Thoracic aorta (tissue), 2 donors: ENCODE data around the gene PTGES3. TPM values are rescaled to one million over a fixed set of nuclear protein-coding genes. Genes with fewer than 3 reads are reported as not detected.

Experiments
- ATAC-seq: fragments of 150-250 bp; one replicate; pipeline ENCODE4 v1.8.0; 2017; ENCODE audit warnings: low read depth; ENCODE audit not compliant: insufficient number of reproducible peaks, low FRiP score
- DNase-seq: peaks from one replicate; pipeline ENCODE4 v3.0.0-alpha.2; 2020; ENCODE audit warnings: low spot score
- H3K27ac ChIP-seq, 2 donors: fragments of 200-600 bp; sonication (generic); 1 replicate in 1 of 2; 2 replicates in 1 of 2; pipeline ENCODE4 v1.5.1; 2016; ENCODE audit warnings: mild to moderate bottlenecking in 2 of 2, moderate library complexity in 2 of 2
- H3K27me3 ChIP-seq: fragments of 200-600 bp; sonication (generic); replicated peaks from 2 replicates; pipeline ENCODE4 v1.6.0; 2016; ENCODE audit warnings: mild to moderate bottlenecking; ENCODE audit not compliant: insufficient read depth
- H3K36me3 ChIP-seq: fragments of 200-600 bp; sonication (generic); one replicate; pipeline ENCODE4 v1.5.1; 2016
- H3K4me1 ChIP-seq, 2 donors: fragments of 200-600 bp; sonication (generic); 1 replicate in 1 of 2; 2 replicates in 1 of 2; pipeline versions ENCODE4 v1.5.1 to v1.6.0; 2016; ENCODE audit warnings: low read depth in 2 of 2, mild to moderate bottlenecking in 1 of 2; ENCODE audit not compliant: control insufficient read depth in 1 of 2
- H3K4me3 ChIP-seq: fragments of 200-600 bp; sonication (generic); 2 replicates; pipeline ENCODE4 v1.5.1; 2016; ENCODE audit warnings: mild to moderate bottlenecking
- H3K9me3 ChIP-seq: fragments of 200-600 bp; sonication (generic); 2 replicates; pipeline ENCODE4 v1.5.1; 2016
- total RNA-seq, 2 donors: library from RNA; depleted of rRNA; stranded (reverse); fragments of >200 nt; gene quantifications; one replicate each; pipeline versions ENCODE4 v1.1.0 to v1.2.3, GENCODE V29; 2016
- TF ChIP-seq, protein P1 (sequence below): fragments of 200-600 bp; sonication (generic); IDR thresholded peaks from one replicate; pipeline ENCODE4 v1.5.1; 2019; ENCODE audit warnings: antibody characterized with exemption

Gene PTGES3
- total RNA-seq, 2 donors from 2014 or later: 70.4 to 97.6 TPM

DNA sequence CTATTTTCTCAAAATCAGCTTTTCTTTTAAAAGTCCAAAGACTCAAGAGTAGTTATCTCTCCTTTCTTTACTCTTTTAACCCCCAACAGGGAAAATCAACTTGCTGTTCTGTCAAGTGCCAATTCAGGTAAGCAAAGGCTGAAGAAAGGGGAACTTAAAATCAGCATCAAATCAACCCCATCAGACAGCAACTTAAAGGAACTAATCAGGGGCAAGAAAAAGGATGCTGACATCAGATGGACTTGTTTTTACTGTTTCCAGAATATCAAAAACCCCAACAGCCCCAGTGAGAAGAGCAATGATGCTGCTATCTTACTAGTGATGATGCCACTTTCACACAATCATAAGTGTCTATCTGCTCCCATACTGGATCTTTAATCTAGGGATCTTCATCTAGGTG lies 61.4 kb downstream of the PTGES3 start:
- Histone ChIP-seq H3K27me3 (no peaks in the 10 kb centered on the region), H3K27ac (no peak overlapping the region), H3K9me3 (no peaks in the 10 kb centered on the region), H3K4me3 (no peak overlapping the region), H3K4me1 (peaks cover 29 to 64% of the 10 kb centered on the region in 2 donors), H3K36me3 (peaks cover 9% of the 10 kb centered on the region)
- DNase-seq (no peak), ATAC-seq (no peak)
- TF ChIP-seq, protein P1, sequence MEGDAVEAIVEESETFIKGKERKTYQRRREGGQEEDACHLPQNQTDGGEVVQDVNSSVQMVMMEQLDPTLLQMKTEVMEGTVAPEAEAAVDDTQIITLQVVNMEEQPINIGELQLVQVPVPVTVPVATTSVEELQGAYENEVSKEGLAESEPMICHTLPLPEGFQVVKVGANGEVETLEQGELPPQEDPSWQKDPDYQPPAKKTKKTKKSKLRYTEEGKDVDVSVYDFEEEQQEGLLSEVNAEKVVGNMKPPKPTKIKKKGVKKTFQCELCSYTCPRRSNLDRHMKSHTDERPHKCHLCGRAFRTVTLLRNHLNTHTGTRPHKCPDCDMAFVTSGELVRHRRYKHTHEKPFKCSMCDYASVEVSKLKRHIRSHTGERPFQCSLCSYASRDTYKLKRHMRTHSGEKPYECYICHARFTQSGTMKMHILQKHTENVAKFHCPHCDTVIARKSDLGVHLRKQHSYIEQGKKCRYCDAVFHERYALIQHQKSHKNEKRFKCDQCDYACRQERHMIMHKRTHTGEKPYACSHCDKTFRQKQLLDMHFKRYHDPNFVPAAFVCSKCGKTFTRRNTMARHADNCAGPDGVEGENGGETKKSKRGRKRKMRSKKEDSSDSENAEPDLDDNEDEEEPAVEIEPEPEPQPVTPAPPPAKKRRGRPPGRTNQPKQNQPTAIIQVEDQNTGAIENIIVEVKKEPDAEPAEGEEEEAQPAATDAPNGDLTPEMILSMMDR: no peak

DNA sequence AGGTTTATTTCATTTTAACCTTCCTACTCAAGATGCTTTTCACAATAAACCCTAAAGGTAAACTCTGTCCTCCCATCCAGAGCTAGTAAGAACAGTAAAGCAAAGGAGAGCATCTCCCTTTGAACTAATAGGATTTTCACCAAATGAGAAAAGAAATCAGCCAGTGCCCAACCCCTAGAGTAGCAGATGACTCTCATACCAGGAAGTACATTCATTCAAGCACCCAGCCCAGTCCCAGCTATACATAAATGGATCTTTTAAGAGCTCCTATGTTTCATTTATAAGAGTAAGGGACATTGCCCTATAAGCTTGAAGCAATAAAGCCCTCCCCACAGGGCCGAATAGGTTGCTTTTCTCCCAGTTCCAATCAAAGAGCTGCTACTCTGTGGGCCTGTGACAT lies 65.5 kb downstream of the PTGES3 start:
- Histone ChIP-seq H3K4me1 (peaks cover 12 to 47% of the 10 kb centered on the region in 2 donors), H3K27ac (no peak overlapping the region), H3K9me3 (no peaks in the 10 kb centered on the region), H3K27me3 (no peaks in the 10 kb centered on the region), H3K36me3 (peaks cover 28% of the 10 kb centered on the region), H3K4me3 (no peak overlapping the region)
- DNase-seq: no peak
- no peak for ATAC-seq
- TF ChIP-seq, protein P1: no peak

DNA sequence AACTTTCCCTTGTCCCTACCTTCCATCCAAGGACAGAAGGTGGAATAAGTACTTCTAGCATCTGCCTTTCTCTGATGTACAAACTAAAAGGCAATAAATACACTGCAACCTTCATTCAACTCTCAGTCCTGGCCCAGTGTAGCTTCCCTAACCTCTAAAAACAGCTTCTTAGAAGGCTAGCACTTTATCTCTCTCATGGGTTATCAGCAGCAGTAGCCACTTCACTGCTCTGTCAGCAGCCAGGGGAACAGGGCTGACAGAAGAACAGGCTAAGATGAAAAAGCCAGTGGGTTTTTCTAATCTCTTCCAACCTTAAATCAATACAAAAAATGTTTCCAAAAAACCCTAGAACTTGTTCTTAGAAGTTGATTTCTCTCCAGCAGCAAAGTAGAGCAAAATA lies 71.2 kb downstream of the PTGES3 start:
- no peaks in the 10 kb centered on the region for H3K9me3 ChIP-seq
- H3K4me1 ChIP-seq: peaks cover 0 to 8% of the 10 kb centered on the region in 2 donors
- ATAC-seq: no peak
- no peak overlapping the region for H3K4me3 ChIP-seq
- no peaks in the 10 kb centered on the region for H3K27me3 ChIP-seq
- H3K27ac ChIP-seq: no peak overlapping the region
- DNase-seq: no peak
- H3K36me3 ChIP-seq: peaks cover 76% of the 10 kb centered on the region
- TF ChIP-seq, protein P1: no peak

DNA sequence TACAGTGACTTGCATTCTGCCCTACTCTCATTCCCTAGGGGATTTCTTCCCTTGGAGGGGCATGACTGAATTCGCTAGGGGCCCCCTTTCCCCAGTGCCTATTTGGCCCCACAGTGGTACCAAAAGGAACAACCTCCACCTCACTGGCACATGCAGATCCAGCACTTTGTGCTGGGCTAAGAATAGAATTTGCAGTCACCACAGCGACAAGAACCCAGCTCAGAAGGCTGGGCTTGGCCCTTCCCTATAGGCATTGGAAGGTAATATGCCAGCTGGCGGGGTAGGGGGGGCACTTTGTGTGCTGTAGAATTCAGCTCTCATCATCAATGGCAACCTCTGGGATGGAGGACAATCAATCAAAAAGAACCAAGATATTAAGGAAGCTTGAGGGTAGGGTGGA lies 71.8 kb downstream of the PTGES3 start:
- H3K27ac ChIP-seq: no peak overlapping the region
- peaks cover 81% of the 10 kb centered on the region for H3K36me3 ChIP-seq
- no peaks in the 10 kb centered on the region for H3K9me3 ChIP-seq
- DNase-seq: no peak
- ATAC-seq: no peak
- TF ChIP-seq, protein P1: no peak
- no peaks in the 10 kb centered on the region for H3K27me3 ChIP-seq
- peaks cover 0 to 8% of the 10 kb centered on the region in 2 donors for H3K4me1 ChIP-seq
- no peak overlapping the region for H3K4me3 ChIP-seq

DNA sequence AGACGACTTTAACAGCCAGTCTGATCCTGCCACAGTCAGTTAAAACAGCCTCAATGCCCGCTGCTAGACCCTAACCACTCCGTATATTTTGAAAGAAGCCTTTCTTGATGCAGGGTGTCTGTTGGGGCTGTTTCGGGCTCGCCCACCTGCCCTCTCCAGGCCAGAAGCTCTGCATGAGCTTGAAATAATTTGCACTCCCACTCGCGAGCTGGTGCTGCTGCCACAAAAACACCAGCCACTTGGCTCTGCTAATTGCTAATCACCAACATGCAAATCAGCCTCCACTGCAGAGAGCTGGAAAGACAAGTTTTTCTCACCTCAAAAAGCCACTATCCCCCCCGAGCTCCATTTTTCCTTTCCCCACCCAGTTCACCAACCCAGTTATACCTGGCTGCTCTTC lies 73.5 kb downstream of the PTGES3 start:
- Histone ChIP-seq H3K4me1 (peaks cover 0 to 1% of the 10 kb centered on the region in 2 donors), H3K27me3 (no peaks in the 10 kb centered on the region), H3K4me3 (no peak overlapping the region), H3K36me3 (peaks cover 88% of the 10 kb centered on the region), H3K27ac (no peak overlapping the region), H3K9me3 (no peaks in the 10 kb centered on the region)
- no peak for DNase-seq
- TF ChIP-seq, protein P1: no peak
- no peak for ATAC-seq

Other genes with a start within 250 kb of the PTGES3 start
- 1 to 10 TPM; 3.0 to 4.4 TPM for gene TIMELESS, start 238.9 kb downstream of the PTGES3 start, total RNA-seq
- not detected for gene MIP, start 233.6 kb downstream of the PTGES3 start, total RNA-seq
- gene SPRYD4, start 219.7 kb downstream of the PTGES3 start, total RNA-seq: 1 to 10 TPM; 2.3 to 5.8 TPM
- gene GLS2, start 200.1 kb downstream of the PTGES3 start, total RNA-seq: under 1 TPM in 1 of 2 donors, not detected in 1; 0.85 TPM
- gene RBMS2, start 166.5 kb downstream of the PTGES3 start, total RNA-seq: 10 to 100 TPM; 33.4 to 40.2 TPM
- 100 to 1,000 TPM in 1 of 2 donors, 10 to 100 TPM in 1; 84.5 to 172 TPM for gene BAZ2A, start 58.0 kb downstream of the PTGES3 start, total RNA-seq
- 100 to 1,000 TPM; 198 to 226 TPM for gene ATP5F1B, start 42.3 kb downstream of the PTGES3 start, total RNA-seq
- gene NACA, start 37.0 kb upstream of the PTGES3 start, total RNA-seq: 100 to 1,000 TPM; 509 to 657 TPM
- 1 to 10 TPM; 2.3 to 4.0 TPM for gene PRIM1, start 64.0 kb upstream of the PTGES3 start, total RNA-seq
- gene HSD17B6, start 75.0 kb upstream of the PTGES3 start, total RNA-seq: 1 to 10 TPM in 1 of 2 donors, not detected in 1; 2.0 TPM
- under 1 TPM in 1 of 2 donors, not detected in 1; 0.27 TPM for gene SDR9C7, start 246.1 kb upstream of the PTGES3 start, total RNA-seq